Measurements from ENCODE around the gene JADE3.

Gene JADE3

GRCh38 chrX:46876901-46877300 lies 35.3 kb upstream of the JADE3 start:
- ChIA-PET POLR2A (ENCODE audit: low non-redundant PET) (no interaction called here), CTCF (interaction anchor here (0.7 kb wide), 1 partner anchor 11 kb away, joined by 3 read pairs; no protein-coding TSS in a partner anchor)
- no peak overlapping the region for H3K27ac ChIP-seq
- TF ChIP-seq CTCF (conservative IDR thresholded peaks at IDR 0.05; ENCODE audit: low read depth) = no peak
- no peak for DNase-seq (ENCODE audit: low spot score)

GRCh38 chrX:46882266-46882665 lies 30.0 kb upstream of the JADE3 start:
- no peak for TF ChIP-seq CTCF (conservative IDR thresholded peaks at IDR 0.05; ENCODE audit: low read depth)
- no peak for DNase-seq (ENCODE audit: low spot score)
- ChIA-PET CTCF (interaction anchor here (0.7 kb wide), 1 partner anchor 148 kb away, joined by 3 read pairs; no protein-coding TSS in a partner anchor), POLR2A (ENCODE audit: low non-redundant PET) (no interaction called here)
- no peak overlapping the region for H3K27ac ChIP-seq

GRCh38 chrX:46884799-46885198 lies 27.4 kb upstream of the JADE3 start:
- TF ChIP-seq CTCF (conservative IDR thresholded peaks at IDR 0.05; ENCODE audit: low read depth) = no peak
- no peak overlapping the region for H3K27ac ChIP-seq
- no peak for DNase-seq (ENCODE audit: low spot score)
- ChIA-PET POLR2A (ENCODE audit: low non-redundant PET) (no interaction called here), CTCF (no interaction called here)

- no peak for TF ChIP-seq CTCF (conservative IDR thresholded peaks at IDR 0.05; ENCODE audit: low read depth)
- no peak for DNase-seq (ENCODE audit: low spot score)
- no peak overlapping the region for H3K27ac ChIP-seq
- ChIA-PET CTCF (no interaction called here), POLR2A (ENCODE audit: low non-redundant PET) (no interaction called here)
Measured at GRCh38 chrX:46898207-46898606, 14.0 kb upstream of the JADE3 start.

- POLR2A ChIA-PET (ENCODE audit: low non-redundant PET) = no interaction called here
- H3K27ac ChIP-seq = no peak overlapping the region
- peak; percentile 66 for DNase-seq (ENCODE audit: low spot score)
- peak; percentile 74 for TF ChIP-seq CTCF (conservative IDR thresholded peaks at IDR 0.05; ENCODE audit: low read depth)
- CTCF ChIA-PET = interaction anchor here (0.6 to 1.8 kb wide), 14 partner anchors 9 to 612 kb away, joined by 3 to 6 read pairs (median 4); partner anchors contain the start of gene JADE3
Measured at GRCh38 chrX:46903458-46904242, 8.6 kb upstream of the JADE3 start.

GRCh38 chrX:46904626-46905025 lies 7.6 kb upstream of the JADE3 start:
- DNase-seq (ENCODE audit: low spot score) = no peak
- ChIA-PET CTCF (interaction anchor here (1.2 to 1.8 kb wide), 4 partner anchors 8 to 124 kb away, joined by 3 to 6 read pairs (median 5); partner anchors contain the start of gene JADE3), POLR2A (ENCODE audit: low non-redundant PET) (no interaction called here)
- no peak overlapping the region for H3K27ac ChIP-seq
- no peak for TF ChIP-seq CTCF (conservative IDR thresholded peaks at IDR 0.05; ENCODE audit: low read depth)
